HUDEP-2 (cell line): Measurements from ENCODE around the gene VAMP4.
A peak's percentile ranks its signal among the peaks of the same experiment; 100 is the strongest.
"Not testable (repeated sequence)": the region's sequence is repeated elsewhere in the genome, so short reads cannot be mapped to it uniquely, and the experiment has no call there.

Source experiments
- DNase-seq, 76 experiments: peaks; one replicate each; lab custom pipeline; 2025; ENCODE audit not compliant: unreplicated experiment in 76 of 76; lab: John Stamatoyannopoulos, UW

The VAMP4 gene

GRCh38 chr1:171712341-171712740 lies 29.5 kb downstream of the VAMP4 start:
- DNase-seq = no peak

- DNase-seq = no peak
Observed at GRCh38 chr1:171711643-171712042, 30.2 kb downstream of the VAMP4 start.

- no peak for DNase-seq
Observed at GRCh38 chr1:171707583-171707982, 34.3 kb downstream of the VAMP4 start.

GRCh38 chr1:171702598-171702997 lies 39.3 kb downstream of the VAMP4 start:
- no peak for DNase-seq

- no peak for DNase-seq
Observed at GRCh38 chr1:171699531-171699930, 42.3 kb downstream of the VAMP4 start.

- DNase-seq = not testable (repeated sequence)
Observed at GRCh38 chr1:171695772-171696171, 46.1 kb downstream of the VAMP4 start.

GRCh38 chr1:171693541-171693940 lies 48.3 kb downstream of the VAMP4 start:
- DNase-seq = not testable (repeated sequence)

GRCh38 chr1:171683870-171684269 lies 58.0 kb downstream of the VAMP4 start:
- DNase-seq = peak in 29 of 76 experiments; percentile 1 to 58 (median 20)

GRCh38 chr1:171680339-171680738 lies 61.5 kb downstream of the VAMP4 start:
- no peak for DNase-seq

GRCh38 chr1:171676823-171677222 lies 65.0 kb downstream of the VAMP4 start:
- no peak for DNase-seq

GRCh38 chr1:171674431-171675405 lies 67.1 kb downstream of the VAMP4 start:
- no peak for DNase-seq

GRCh38 chr1:171670739-171671138 lies 71.1 kb downstream of the VAMP4 start:
- no peak for DNase-seq

GRCh38 chr1:171668372-171668771 lies 73.5 kb downstream of the VAMP4 start:
- DNase-seq = no peak

- DNase-seq = no peak
Observed at GRCh38 chr1:171666114-171666769, 75.6 kb downstream of the VAMP4 start.

- no peak for DNase-seq
Observed at GRCh38 chr1:171664976-171665375, 76.9 kb downstream of the VAMP4 start.

- DNase-seq = no peak
Observed at GRCh38 chr1:171663854-171664575, 77.8 kb downstream of the VAMP4 start.

- DNase-seq = no peak
Observed at GRCh38 chr1:171663036-171663853, 78.6 kb downstream of the VAMP4 start.

GRCh38 chr1:171661076-171661650 lies 80.7 kb downstream of the VAMP4 start:
- DNase-seq = no peak

- not testable (repeated sequence) for DNase-seq
Observed at GRCh38 chr1:171656206-171656605, 85.7 kb downstream of the VAMP4 start.

GRCh38 chr1:171655746-171656116 lies 86.1 kb downstream of the VAMP4 start:
- no peak for DNase-seq
